ENCODE data around the gene CCDC154.

DNA sequence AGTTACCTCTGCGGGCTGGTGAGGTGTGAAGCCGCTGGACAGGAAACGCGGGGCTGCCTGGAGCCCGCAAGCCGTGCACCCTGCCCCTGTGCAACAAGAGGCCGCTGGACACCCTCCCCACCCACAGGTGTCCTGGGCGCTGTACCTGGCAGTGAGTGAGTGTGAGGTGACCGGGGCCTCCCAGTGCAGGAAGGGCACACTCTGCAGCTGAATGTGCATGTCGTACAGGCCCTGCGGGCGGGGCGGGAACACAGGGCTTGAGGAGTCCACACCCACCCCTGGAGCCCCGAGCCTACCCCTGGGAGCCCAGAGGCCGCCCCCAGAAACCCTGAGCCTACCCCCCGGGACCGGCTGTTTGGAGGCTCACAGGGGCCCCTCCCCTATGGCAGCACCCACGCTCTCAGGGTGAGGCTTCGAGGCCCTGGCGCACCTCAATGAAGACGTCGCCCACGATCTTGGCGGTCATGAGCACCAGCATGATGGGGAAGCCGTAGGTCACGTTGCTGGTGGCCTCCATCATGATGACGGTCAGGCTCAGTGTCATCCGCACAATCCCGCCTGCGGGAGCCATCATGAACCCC, 4.3 kb upstream of the CCDC154 start:
- no peak for TF ChIP-seq POLR2A (IDR thresholded peaks at IDR 0.05)
- TF ChIP-seq, protein P1, sequence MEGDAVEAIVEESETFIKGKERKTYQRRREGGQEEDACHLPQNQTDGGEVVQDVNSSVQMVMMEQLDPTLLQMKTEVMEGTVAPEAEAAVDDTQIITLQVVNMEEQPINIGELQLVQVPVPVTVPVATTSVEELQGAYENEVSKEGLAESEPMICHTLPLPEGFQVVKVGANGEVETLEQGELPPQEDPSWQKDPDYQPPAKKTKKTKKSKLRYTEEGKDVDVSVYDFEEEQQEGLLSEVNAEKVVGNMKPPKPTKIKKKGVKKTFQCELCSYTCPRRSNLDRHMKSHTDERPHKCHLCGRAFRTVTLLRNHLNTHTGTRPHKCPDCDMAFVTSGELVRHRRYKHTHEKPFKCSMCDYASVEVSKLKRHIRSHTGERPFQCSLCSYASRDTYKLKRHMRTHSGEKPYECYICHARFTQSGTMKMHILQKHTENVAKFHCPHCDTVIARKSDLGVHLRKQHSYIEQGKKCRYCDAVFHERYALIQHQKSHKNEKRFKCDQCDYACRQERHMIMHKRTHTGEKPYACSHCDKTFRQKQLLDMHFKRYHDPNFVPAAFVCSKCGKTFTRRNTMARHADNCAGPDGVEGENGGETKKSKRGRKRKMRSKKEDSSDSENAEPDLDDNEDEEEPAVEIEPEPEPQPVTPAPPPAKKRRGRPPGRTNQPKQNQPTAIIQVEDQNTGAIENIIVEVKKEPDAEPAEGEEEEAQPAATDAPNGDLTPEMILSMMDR (IDR thresholded peaks at IDR 0.05): no peak
- no peak for TF ChIP-seq EP300 (IDR thresholded peaks at IDR 0.05)
